ENCODE measurements around the gene CCDC33. TPM values are rescaled to one million over a fixed set of nuclear protein-coding genes. Genes with fewer than 3 reads are reported as not detected.
"Not testable (repeated sequence)": the region's sequence is repeated elsewhere in the genome, so short reads cannot be mapped to it uniquely, and the experiment has no call there.

Gene CCDC33
- total and polyA plus RNA-seq, 4 donors = 0.99 to 7.4 (median 2.6) TPM

- Histone ChIP-seq H3K27me3 (ENCODE audit: control insufficient read depth, insufficient read depth, low read length) (no peaks in the 10 kb centered on the region), H3K27ac (ENCODE audit: low read depth, low read length) (no peak overlapping the region), H3K36me3 (ENCODE audit: control insufficient read depth, insufficient read depth, low read length) (no peaks in the 10 kb centered on the region), H3K9me3 (ENCODE audit: control insufficient read depth, insufficient read depth, low read length) (no peaks in the 10 kb centered on the region), H3K4me3 (ENCODE audit: low read depth, low read length) (no peak overlapping the region), H3K4me1 (ENCODE audit: control insufficient read depth, insufficient read depth, low read length) (no peaks in the 10 kb centered on the region)
- 93% methylated on average over 11 of the region's 14 CpGs for WGBS (ENCODE audit: insufficient coverage)
- no peak for DNase-seq (ENCODE audit: low read depth in 4 of 6, low spot score in 6 of 6)
Measured at GRCh38 chr15:74343127-74343796, 107.1 kb downstream of the CCDC33 start.

- Histone ChIP-seq H3K27me3 (ENCODE audit: control insufficient read depth, insufficient read depth, low read length) (no peaks in the 10 kb centered on the region), H3K27ac (ENCODE audit: low read depth, low read length) (no peak overlapping the region), H3K4me3 (ENCODE audit: low read depth, low read length) (no peak overlapping the region), H3K4me1 (ENCODE audit: control insufficient read depth, insufficient read depth, low read length) (no peaks in the 10 kb centered on the region), H3K9me3 (ENCODE audit: control insufficient read depth, insufficient read depth, low read length) (no peaks in the 10 kb centered on the region), H3K36me3 (ENCODE audit: control insufficient read depth, insufficient read depth, low read length) (no peaks in the 10 kb centered on the region)
- WGBS (ENCODE audit: insufficient coverage) = 90% methylated on average over 2 of the region's 8 CpGs
- no peak for DNase-seq (ENCODE audit: low read depth in 4 of 6, low spot score in 6 of 6)
Measured at GRCh38 chr15:74343797-74344127, 107.6 kb downstream of the CCDC33 start.

GRCh38 chr15:74345051-74345450, 108.9 kb downstream of the CCDC33 start:
- Histone ChIP-seq H3K36me3 (ENCODE audit: control insufficient read depth, insufficient read depth, low read length) (no peaks in the 10 kb centered on the region), H3K4me3 (ENCODE audit: low read depth, low read length) (no peak overlapping the region), H3K27ac (ENCODE audit: low read depth, low read length) (no peak overlapping the region), H3K27me3 (ENCODE audit: control insufficient read depth, insufficient read depth, low read length) (no peaks in the 10 kb centered on the region), H3K4me1 (ENCODE audit: control insufficient read depth, insufficient read depth, low read length) (no peaks in the 10 kb centered on the region), H3K9me3 (ENCODE audit: control insufficient read depth, insufficient read depth, low read length) (no peaks in the 10 kb centered on the region)
- WGBS (ENCODE audit: insufficient coverage) = 87% methylated on average over 9 of the region's 10 CpGs
- no peak for DNase-seq (ENCODE audit: low read depth in 4 of 6, low spot score in 6 of 6)

- no peak for DNase-seq (ENCODE audit: low read depth in 4 of 6, low spot score in 6 of 6)
- Histone ChIP-seq H3K36me3 (ENCODE audit: control insufficient read depth, insufficient read depth, low read length) (no peaks in the 10 kb centered on the region), H3K9me3 (ENCODE audit: control insufficient read depth, insufficient read depth, low read length) (no peaks in the 10 kb centered on the region), H3K4me3 (ENCODE audit: low read depth, low read length) (no peak overlapping the region), H3K27me3 (ENCODE audit: control insufficient read depth, insufficient read depth, low read length) (no peaks in the 10 kb centered on the region), H3K27ac (ENCODE audit: low read depth, low read length) (no peak overlapping the region), H3K4me1 (ENCODE audit: control insufficient read depth, insufficient read depth, low read length) (no peaks in the 10 kb centered on the region)
- WGBS (ENCODE audit: insufficient coverage) = 93% methylated on average over 9 of the region's 13 CpGs
Measured at GRCh38 chr15:74347757-74348250, 111.7 kb downstream of the CCDC33 start.

- WGBS (ENCODE audit: insufficient coverage) = 100% methylated on average over 1 of the region's 3 CpGs
- H3K27me3 ChIP-seq (ENCODE audit: control insufficient read depth, insufficient read depth, low read length) = no peaks in the 10 kb centered on the region
- no peaks in the 10 kb centered on the region for H3K9me3 ChIP-seq (ENCODE audit: control insufficient read depth, insufficient read depth, low read length)
- no peaks in the 10 kb centered on the region for H3K36me3 ChIP-seq (ENCODE audit: control insufficient read depth, insufficient read depth, low read length)
- H3K4me1 ChIP-seq (ENCODE audit: control insufficient read depth, insufficient read depth, low read length) = no peaks in the 10 kb centered on the region
- H3K27ac ChIP-seq (ENCODE audit: low read depth, low read length) = no peak overlapping the region
- no peak overlapping the region for H3K4me3 ChIP-seq (ENCODE audit: low read depth, low read length)
- peak in 1 of 6 donors; percentile 64 for DNase-seq (ENCODE audit: low read depth in 4 of 6, low spot score in 6 of 6)
Measured at GRCh38 chr15:74349241-74349778, 113.2 kb downstream of the CCDC33 start.

- Histone ChIP-seq H3K9me3 (ENCODE audit: control insufficient read depth, insufficient read depth, low read length) (no peaks in the 10 kb centered on the region), H3K4me3 (ENCODE audit: low read depth, low read length) (no peak overlapping the region), H3K36me3 (ENCODE audit: control insufficient read depth, insufficient read depth, low read length) (no peaks in the 10 kb centered on the region), H3K27me3 (ENCODE audit: control insufficient read depth, insufficient read depth, low read length) (no peaks in the 10 kb centered on the region), H3K4me1 (ENCODE audit: control insufficient read depth, insufficient read depth, low read length) (no peaks in the 10 kb centered on the region), H3K27ac (ENCODE audit: low read depth, low read length) (no peak overlapping the region)
- no peak for DNase-seq (ENCODE audit: low read depth in 4 of 6, low spot score in 6 of 6)
- WGBS (ENCODE audit: insufficient coverage) = 50% methylated on average over 9 of the region's 14 CpGs
Measured at GRCh38 chr15:74350295-74351275, 114.5 kb downstream of the CCDC33 start.

GRCh38 chr15:74351670-74352069, 115.5 kb downstream of the CCDC33 start:
- Histone ChIP-seq H3K36me3 (ENCODE audit: control insufficient read depth, insufficient read depth, low read length) (no peaks in the 10 kb centered on the region), H3K4me3 (ENCODE audit: low read depth, low read length) (no peak overlapping the region), H3K9me3 (ENCODE audit: control insufficient read depth, insufficient read depth, low read length) (no peaks in the 10 kb centered on the region), H3K27ac (ENCODE audit: low read depth, low read length) (no peak overlapping the region), H3K27me3 (ENCODE audit: control insufficient read depth, insufficient read depth, low read length) (no peaks in the 10 kb centered on the region), H3K4me1 (ENCODE audit: control insufficient read depth, insufficient read depth, low read length) (no peaks in the 10 kb centered on the region)
- DNase-seq (ENCODE audit: low read depth in 4 of 6, low spot score in 6 of 6) = no peak
- 25% methylated on average over 2 of the region's 3 CpGs for WGBS (ENCODE audit: insufficient coverage)

GRCh38 chr15:74352393-74352910, 116.3 kb downstream of the CCDC33 start:
- Histone ChIP-seq H3K27me3 (ENCODE audit: control insufficient read depth, insufficient read depth, low read length) (no peaks in the 10 kb centered on the region), H3K36me3 (ENCODE audit: control insufficient read depth, insufficient read depth, low read length) (no peaks in the 10 kb centered on the region), H3K27ac (ENCODE audit: low read depth, low read length) (no peak overlapping the region), H3K4me3 (ENCODE audit: low read depth, low read length) (no peak overlapping the region), H3K4me1 (ENCODE audit: control insufficient read depth, insufficient read depth, low read length) (no peaks in the 10 kb centered on the region), H3K9me3 (ENCODE audit: control insufficient read depth, insufficient read depth, low read length) (no peaks in the 10 kb centered on the region)
- no peak for DNase-seq (ENCODE audit: low read depth in 4 of 6, low spot score in 6 of 6)
- WGBS (ENCODE audit: insufficient coverage) = 88% methylated on average over 3 of the region's 3 CpGs

GRCh38 chr15:74353992-74354391, 117.9 kb downstream of the CCDC33 start:
- DNase-seq (ENCODE audit: low read depth in 4 of 6, low spot score in 6 of 6); H3K36me3 ChIP-seq (ENCODE audit: control insufficient read depth, insufficient read depth, low read length); H3K4me3 ChIP-seq (ENCODE audit: low read depth, low read length); H3K27me3 ChIP-seq (ENCODE audit: control insufficient read depth, insufficient read depth, low read length); H3K4me1 ChIP-seq (ENCODE audit: control insufficient read depth, insufficient read depth, low read length); H3K9me3 ChIP-seq (ENCODE audit: control insufficient read depth, insufficient read depth, low read length); H3K27ac ChIP-seq (ENCODE audit: low read depth, low read length): not testable (repeated sequence)
- 76% methylated on average over 2 of the region's 2 CpGs for WGBS (ENCODE audit: insufficient coverage)
